Gastrocnemius medialis (tissue), 4 donors: ENCODE data around the gene CDH23.

Experiments used
- CTCF ChIP-seq, 5 experiments: fragments of 450-650 bp in 3 of 5; fragments of 200-600 bp in 2 of 5; sonication (generic) in 2 of 5; IDR thresholded peaks in 4 of 5; conservative IDR thresholded peaks in 1 of 5; 1 replicate in 4 of 5; 2 replicates in 1 of 5; pipeline ENCODE4 v1.5.1; 2016 to 2019; ENCODE audit warnings: antibody characterized with exemption in 5 of 5, mild to moderate bottlenecking in 3 of 5, moderate library complexity in 3 of 5
- POLR2A ChIP-seq, 2 donors: fragments of 450-650 bp; IDR thresholded peaks; one replicate each; pipeline ENCODE4 v1.6.1; 2017; ENCODE audit warnings: antibody characterized with exemption in 2 of 2, mild to moderate bottlenecking in 2 of 2, moderate library complexity in 2 of 2

- TF ChIP-seq POLR2A (IDR thresholded peaks at IDR 0.05) (no peak), CTCF (IDR thresholded peaks at IDR 0.05 in 4 of 5, conservative IDR thresholded peaks at IDR 0.05 in 1 of 5) (no peak)
These were observed 45.3 kb downstream of the CDH23 start for GRCh38 chr10:71442000-71442399.
